MCF 10A (cell line): Measurements from ENCODE around the gene TRIM65. TPM values are rescaled to one million over a fixed set of nuclear protein-coding genes. Genes with fewer than 3 reads are reported as not detected.
A peak's percentile ranks its signal among the peaks of the same experiment; 100 is the strongest.

Source experiments
- BruUV-seq: library from RNA; stranded (reverse); fragments of 400-500 nt; replicated peaks from 2 replicates; lab custom pipeline; 2021; lab: Mats Ljungman, UMichigan
- CTCF ChIA-PET: fragments of 300-600 bp; sonication (Branson Sonifier 250); formaldehyde crosslinking; extraction: SDS; loops from one replicate; lab custom pipeline; 2021; ENCODE audit warnings: antibody characterized with exemption, inconsistent platforms; lab: Yijun Ruan, JAX
- POLR2A ChIA-PET: fragments of 300-600, 350-650 bp; sonication (Branson Sonifier 250); formaldehyde crosslinking; extraction: SDS; loops from one replicate; lab custom pipeline; 2020; ENCODE audit warnings: antibody characterized with exemption, inconsistent platforms; lab: Yijun Ruan, JAX
- DNase-seq: peaks from one replicate; pipeline ENCODE4 v3.0.0-alpha.2; 2018; ENCODE audit not compliant: unreplicated experiment
- H3K27ac Mint-ChIP-seq: one replicate; pipeline ENCODE4 v1.8.0; 2022; ENCODE audit warnings: mild to moderate bottlenecking, low read depth, mixed read lengths; ENCODE audit not compliant: unreplicated experiment
- H3K27me3 Mint-ChIP-seq: one replicate; pipeline ENCODE4 v1.8.0; 2022; ENCODE audit warnings: mixed read lengths; ENCODE audit not compliant: insufficient read depth, unreplicated experiment
- H3K36me3 Mint-ChIP-seq: one replicate; pipeline ENCODE4 v1.8.0; 2022; ENCODE audit warnings: mild to moderate bottlenecking, moderate library complexity, mixed read lengths; ENCODE audit not compliant: insufficient read depth, unreplicated experiment
- H3K4me1 Mint-ChIP-seq: one replicate; pipeline ENCODE4 v1.8.0; 2022; ENCODE audit warnings: mixed read lengths; ENCODE audit not compliant: insufficient read depth, unreplicated experiment
- H3K4me3 Mint-ChIP-seq: one replicate; pipeline ENCODE4 v1.8.0; 2022; ENCODE audit warnings: mild to moderate bottlenecking, moderate library complexity, mixed read lengths; ENCODE audit not compliant: unreplicated experiment
- H3K9me3 Mint-ChIP-seq: one replicate; pipeline ENCODE4 v1.8.0; 2022; ENCODE audit warnings: mixed read lengths; ENCODE audit not compliant: unreplicated experiment
- CTCF ChIP-seq: fragments of 200-600 bp; IDR thresholded peaks from one replicate; pipeline ENCODE4 v1.8.0; 2022; ENCODE audit warnings: antibody characterized with exemption, mild to moderate bottlenecking; ENCODE audit not compliant: unreplicated experiment
- intact Hi-C: fragments of 100-400 bp; cut with micrococcal nuclease; formaldehyde crosslinking; loops from 2 replicates; pipeline ENCODE4 v1.14.1; 2022
- total RNA-seq: library from RNA; stranded (reverse); gene quantifications from 2 replicates; pipeline ENCODE4 v1.2.3, GENCODE V29; 2022

TRIM65 gene
- total RNA-seq, 1 experiment from 2014 or later, result 15.9 TPM

GRCh38 chr17:75900691-75901533 is 4.2 kb upstream of the TRIM65 start:
- POLR2A ChIA-PET, result interaction anchor here (0.6 to 0.7 kb wide), 2 partner anchors 116 to 202 kb away, joined by 3 read pairs; partner anchors contain the start of gene UNK
- intact Hi-C loops, result no loop called here
- H3K4me1 Mint-ChIP-seq, result no peaks in the 10 kb centered on the region
- no peaks in the 10 kb centered on the region for H3K9me3 Mint-ChIP-seq
- H3K4me3 Mint-ChIP-seq, result no peak overlapping the region
- no peak for TF ChIP-seq CTCF
- H3K27ac Mint-ChIP-seq, result no peak overlapping the region
- no TSS peak for BruUV-seq
- CTCF ChIA-PET, result interaction anchor here (0.7 kb wide), 1 partner anchor 497 kb away, joined by 3 read pairs; no protein-coding TSS in a partner anchor
- no peaks in the 10 kb centered on the region for H3K27me3 Mint-ChIP-seq
- H3K36me3 Mint-ChIP-seq, result peaks cover 31% of the 10 kb centered on the region
- no peak for DNase-seq

GRCh38 chr17:75899767-75900468 is 3.2 kb upstream of the TRIM65 start:
- POLR2A ChIA-PET, result interaction anchor here (0.6 to 1.0 kb wide), 2 partner anchors 23 to 115 kb away, joined by 3 read pairs; partner anchors contain the start of gene UNK
- Mint-ChIP-seq H3K27me3 (no peaks in the 10 kb centered on the region), H3K36me3 (peaks cover 31% of the 10 kb centered on the region), H3K27ac (no peak overlapping the region), H3K4me3 (no peak overlapping the region), H3K4me1 (peaks cover 8% of the 10 kb centered on the region), H3K9me3 (no peaks in the 10 kb centered on the region)
- DNase-seq, result no peak
- intact Hi-C loops, result no loop called here
- BruUV-seq, result no TSS peak
- TF ChIP-seq CTCF, result no peak
- CTCF ChIA-PET, result interaction anchor here (0.7 kb wide), 1 partner anchor 498 kb away, joined by 3 read pairs; no protein-coding TSS in a partner anchor

GRCh38 chr17:75899353-75899752 is 2.6 kb upstream of the TRIM65 start:
- Mint-ChIP-seq H3K36me3 (peaks cover 31% of the 10 kb centered on the region), H3K27me3 (no peaks in the 10 kb centered on the region), H3K27ac (no peak overlapping the region), H3K4me1 (peaks cover 12% of the 10 kb centered on the region), H3K4me3 (no peak overlapping the region), H3K9me3 (no peaks in the 10 kb centered on the region)
- intact Hi-C loops, result no loop called here
- no peak for DNase-seq
- BruUV-seq, result no TSS peak
- TF ChIP-seq CTCF, result no peak
- ChIA-PET POLR2A (interaction anchor here (1.0 kb wide), 2 partner anchors 22 to 50 kb away, joined by 3 to 4 read pairs; no protein-coding TSS in a partner anchor), CTCF (no interaction called here)

- H3K4me1 Mint-ChIP-seq, result peaks cover 18% of the 10 kb centered on the region
- ChIA-PET CTCF (interaction anchor here (0.6 kb wide), 1 partner anchor 43 kb away, joined by 3 read pairs; the partner anchor contains the start of gene WBP2), POLR2A (interaction anchor here (0.6 to 1.6 kb wide), 4 partner anchors 16 to 483 kb away, joined by 3 to 4 read pairs (median 4); no protein-coding TSS in a partner anchor)
- no peak overlapping the region for H3K27ac Mint-ChIP-seq
- DNase-seq, result no peak
- BruUV-seq, result TSS peak; percentile 17
- H3K9me3 Mint-ChIP-seq, result no peaks in the 10 kb centered on the region
- H3K27me3 Mint-ChIP-seq, result no peaks in the 10 kb centered on the region
- intact Hi-C loops, result no loop called here
- H3K36me3 Mint-ChIP-seq, result peaks cover 36% of the 10 kb centered on the region
- TF ChIP-seq CTCF, result no peak
- no peak overlapping the region for H3K4me3 Mint-ChIP-seq
Observed at GRCh38 chr17:75898791-75899190, 2.0 kb upstream of the TRIM65 start.
